HepG2 (cell line): ENCODE measurements around the gene AFTPH. TPM values are rescaled to one million over a fixed set of nuclear protein-coding genes. Genes with fewer than 3 reads are reported as not detected.
A peak's percentile ranks its signal among the peaks of the same experiment; 100 is the strongest.

ENCODE experiments used
- ATAC-seq: fragments of 200-7000 bp; cut with Tn5 transposase; 3 replicates; pipeline ENCODE4 v1.9.1; 2020; ENCODE audit warnings: mild to moderate bottlenecking, moderate library complexity
- BruUV-seq: library from RNA; stranded (reverse); fragments of 400-500 nt; replicated peaks from 2 replicates; lab custom pipeline; 2021; lab: Mats Ljungman, UMichigan
- CTCF ChIA-PET: fragments of 300-600 bp; formaldehyde crosslinking; extraction: SDS; loops from one replicate; lab custom pipeline; 2021; ENCODE audit warnings: low total read pairs, inconsistent platforms, low intra/inter-chr PET ratio; lab: Yijun Ruan, JAX
- POLR2A ChIA-PET: fragments of 350-600 bp; sonication (Branson Sonifier 250); formaldehyde crosslinking; loops from one replicate; lab custom pipeline; 2020; ENCODE audit warnings: antibody characterized with exemption, inconsistent platforms; lab: Yijun Ruan, JAX
- DNase-seq: peaks from one replicate; pipeline ENCODE4 v3.0.0-alpha.2; 2015; ENCODE audit warnings: low spot score
- FAIRE-seq: peaks from 3 replicates; lab custom pipeline; 2011; peaks lifted over from hg19 to GRCh38; lab: Jason Lieb, UNC
- H2AFZ ChIP-seq: one replicate; pipeline ENCODE4 v1.6.1; 2011; ENCODE audit warnings: low read length, inconsistent platforms
- H3K27ac ChIP-seq: fragments of 300-600 bp; 3 replicates; pipeline ENCODE4 v1.8.0; 2011; ENCODE audit warnings: mixed run types, mild to moderate bottlenecking, mixed read lengths, low read length, inconsistent platforms; ENCODE audit not compliant: insufficient read depth; ENCODE audit errors: extremely low read length
- H3K27me3 ChIP-seq, 2 experiments: fragments of 200-600 bp in 1 of 2; 2 replicates in 1 of 2; 3 replicates in 1 of 2; pipeline versions ENCODE4 v1.6.0 to v1.8.0; 2011; ENCODE audit warnings: low read length in 2 of 2, mild to moderate bottlenecking in 2 of 2, moderate library complexity in 2 of 2, inconsistent platforms in 1 of 2; ENCODE audit not compliant: insufficient read depth in 2 of 2, control insufficient read depth in 1 of 2
- H3K36me3 ChIP-seq, 2 experiments: fragments of 200-600 bp in 1 of 2; replicated peaks in 1 of 2; 2 replicates in 1 of 2; 3 replicates in 1 of 2; pipeline versions ENCODE4 v1.5.1 to v1.8.0; 2011; ENCODE audit warnings: low read length in 2 of 2, inconsistent platforms in 1 of 2; ENCODE audit not compliant: insufficient read depth in 2 of 2, control insufficient read depth in 1 of 2
- H3K4me1 ChIP-seq: 2 replicates; pipeline ENCODE4 v1.5.1; 2012; ENCODE audit warnings: low read length, inconsistent platforms; ENCODE audit not compliant: insufficient read depth
- H3K4me2 ChIP-seq: 2 replicates; pipeline ENCODE4 v1.6.0; 2011; ENCODE audit warnings: low read depth, low read length, inconsistent platforms
- H3K4me3 ChIP-seq, 3 experiments: fragments of 200-600 bp in 1 of 3; sonication (generic), shearing (Covaris generic) in 1 of 3; replicated peaks in 1 of 3; 2 replicates each; pipeline ENCODE4 v1.5.1; 2011 to 2016; ENCODE audit warnings: low read length in 3 of 3, inconsistent platforms in 2 of 3, low read depth in 2 of 3, mild to moderate bottlenecking in 2 of 3, control low read depth in 1 of 3, mixed read lengths in 1 of 3; ENCODE audit not compliant: insufficient read depth in 1 of 3
- H3K79me2 ChIP-seq: one replicate; pipeline ENCODE4 v1.6.1; 2011; ENCODE audit warnings: low read length, inconsistent platforms; ENCODE audit not compliant: insufficient read depth
- H3K9ac ChIP-seq: 2 replicates; pipeline ENCODE4 v1.6.0; 2011; ENCODE audit warnings: mild to moderate bottlenecking, low read depth, low read length, inconsistent platforms; ENCODE audit not compliant: insufficient read depth
- H3K9me3 ChIP-seq: 2 replicates; pipeline ENCODE4 v1.5.1; 2012; ENCODE audit warnings: mild to moderate bottlenecking, low read length
- H4K20me1 ChIP-seq: 2 replicates; pipeline ENCODE4 v1.6.0; 2011; ENCODE audit warnings: inconsistent platforms, mild to moderate bottlenecking, low read length, moderate library complexity; ENCODE audit not compliant: insufficient read depth
- FOXK1 ChIP-seq: sonication (generic); formaldehyde crosslinking; IDR thresholded peaks from 2 replicates; pipeline ENCODE4 v1.4.0; 2020; ENCODE audit warnings: low read depth, missing genetic modification reagents, borderline replicate concordance
- HIVEP1 ChIP-seq: sonication (generic); formaldehyde crosslinking; IDR thresholded peaks from 2 replicates; pipeline ENCODE4 v1.4.0; 2020; ENCODE audit warnings: mild to moderate bottlenecking, missing genetic modification reagents
- MZF1 ChIP-seq: sonication (generic); formaldehyde crosslinking; IDR thresholded peaks from 2 replicates; pipeline ENCODE4 v1.8.1; 2023; ENCODE audit warnings: mild to moderate bottlenecking, missing genetic modification reagents, borderline replicate concordance
- NFE2L2 ChIP-seq: fragments of 150-350 bp; IDR thresholded peaks from 2 replicates; pipeline ENCODE4 v1.6.1; 2014; ENCODE audit warnings: low read length
- RARA ChIP-seq: IDR thresholded peaks from 2 replicates; pipeline ENCODE4 v1.6.1; 2016; ENCODE audit warnings: missing genetic modification reagents, missing compliant biosample characterization
- TBX2 ChIP-seq: sonication (generic); formaldehyde crosslinking; IDR thresholded peaks from 2 replicates; pipeline ENCODE4 v1.5.0; 2020; ENCODE audit warnings: missing genetic modification reagents, mild to moderate bottlenecking, borderline replicate concordance
- YEATS2 ChIP-seq: sonication (generic); formaldehyde crosslinking; IDR thresholded peaks from 2 replicates; pipeline ENCODE4 v1.4.0; 2020; ENCODE audit warnings: missing genetic modification reagents, borderline replicate concordance
- ZKSCAN8 ChIP-seq: IDR thresholded peaks from 2 replicates; pipeline ENCODE4 v1.6.1; 2016; ENCODE audit warnings: borderline replicate concordance, missing genetic modification reagents, missing compliant biosample characterization
- ZNF12 ChIP-seq: sonication (generic); formaldehyde crosslinking; IDR thresholded peaks from 2 replicates; pipeline ENCODE4 v1.5.0; 2020; ENCODE audit warnings: missing genetic modification reagents
- ZNF292 ChIP-seq: sonication (generic); formaldehyde crosslinking; IDR thresholded peaks from 2 replicates; pipeline ENCODE4 v1.8.1; 2022; ENCODE audit warnings: mild to moderate bottlenecking, low read depth, missing genetic modification reagents, borderline replicate concordance
- WGBS: methylation state at CpG from one replicate; pipeline ENCODE4 v1.1.6; 2017; ENCODE audit warnings: low lambda C conversion rate; 5-methylcytosine and 5-hydroxymethylcytosine counted together
- in situ Hi-C: cut with HindIII; loops from 2 replicates; pipeline ENCODE4 v1.10.0; 2017; ENCODE audit warnings: low pct_unique_long_range_greater_than_20kb; ENCODE audit not compliant: extremely low pct_ligation_motif_present
- intact Hi-C: fragments of 100-400 bp; cut with micrococcal nuclease; formaldehyde crosslinking; loops from one replicate; pipeline ENCODE4 v1.10.0; 2022; ENCODE audit not compliant: unreplicated experiment
- polyA plus RNA-seq, 8 experiments: library from polyadenylated mRNA; depleted of rRNA in 3 of 8; stranded (reverse) in 7 of 8; unstranded in 1 of 8; fragments of >200 nt; fragmentation: Illumina TruSeq in 4 of 8; extraction: Trizol in 4 of 8; gene quantifications; 2 replicates each; pipeline versions ENCODE4 v1.2.1 to v1.2.3, GENCODE V29; 2011 to 2016; ENCODE audit warnings: low read depth in 4 of 8, missing spikeins in 1 of 8, mixed read lengths in 1 of 8; ENCODE audit not compliant: insufficient read depth in 1 of 8
- total RNA-seq, 5 experiments: library from RNA; depleted of rRNA; stranded (reverse); fragments of >200 nt; fragmentation: Illumina TruSeq; extraction: Trizol; gene quantifications; 2 replicates each; pipeline ENCODE4 v1.2.3, GENCODE V29; 2016; ENCODE audit warnings: low read depth in 1 of 5
- TF ChIP-seq, protein P1 (sequence below): IDR thresholded peaks from 2 replicates; pipeline ENCODE4 v1.6.1; 2016
- TF ChIP-seq, protein P2 (sequence below): sonication (generic); formaldehyde crosslinking; IDR thresholded peaks from 2 replicates; pipeline ENCODE4 v1.4.0; 2020; ENCODE audit warnings: missing genetic modification reagents, borderline replicate concordance

Gene AFTPH
- total and polyA plus RNA-seq, 2 of the 13 experiments (the other 11 are each of a cell fraction or from before 2014, with no cell fraction given) = 27.5 to 36.8 TPM

DNA sequence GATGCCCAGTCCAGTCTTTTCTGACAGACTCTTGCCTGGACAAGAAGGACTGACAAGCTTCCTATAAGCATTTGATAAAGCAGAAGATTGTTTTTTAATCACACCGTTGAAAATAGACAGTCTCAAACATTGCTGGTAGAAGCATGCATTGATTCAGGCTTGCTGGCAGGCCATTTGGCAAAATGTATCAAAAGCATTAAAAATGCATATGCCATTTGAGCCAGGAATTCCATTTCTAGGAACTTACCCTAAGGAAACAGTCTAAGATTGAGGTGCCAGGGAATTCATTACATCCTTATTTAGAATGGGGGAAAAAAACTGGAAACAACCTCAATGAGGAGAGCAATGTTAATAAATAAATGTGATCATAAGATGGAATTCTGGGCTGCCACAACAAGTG lies 49.5 kb upstream of the AFTPH start (continued):
- no peak for TF ChIP-seq TBX2 (CRISPR knock-in tag)
- no peak for TF ChIP-seq ZKSCAN8 (CRISPR knock-in tag)
- TF ChIP-seq FOXK1 (CRISPR knock-in tag) = no peak
- TF ChIP-seq, protein P1, sequence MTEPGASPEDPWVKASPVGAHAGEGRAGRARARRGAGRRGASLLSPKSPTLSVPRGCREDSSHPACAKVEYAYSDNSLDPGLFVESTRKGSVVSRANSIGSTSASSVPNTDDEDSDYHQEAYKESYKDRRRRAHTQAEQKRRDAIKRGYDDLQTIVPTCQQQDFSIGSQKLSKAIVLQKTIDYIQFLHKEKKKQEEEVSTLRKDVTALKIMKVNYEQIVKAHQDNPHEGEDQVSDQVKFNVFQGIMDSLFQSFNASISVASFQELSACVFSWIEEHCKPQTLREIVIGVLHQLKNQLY (CRISPR knock-in tag) = no peak
- TF ChIP-seq HIVEP1 (CRISPR knock-in tag) = no peak

DNA sequence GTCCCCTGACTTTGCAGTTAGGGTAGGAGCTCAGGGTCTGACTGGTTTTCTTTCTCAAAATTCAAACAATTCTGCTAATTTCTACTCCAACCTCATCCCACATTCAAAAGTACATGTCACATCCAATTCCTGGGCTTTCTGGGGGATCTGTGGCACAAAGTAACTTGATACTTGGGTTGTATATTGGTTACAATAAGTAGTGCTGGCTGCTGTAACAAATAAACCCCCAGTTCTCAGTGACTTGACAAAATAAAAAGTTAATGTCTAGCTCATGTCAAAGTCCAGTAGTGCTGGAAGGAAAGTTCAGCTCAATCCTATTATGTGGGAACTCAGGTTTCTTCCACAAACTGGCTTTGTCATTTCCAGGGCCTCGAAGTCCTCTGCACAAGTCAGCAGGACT lies 47.1 kb upstream of the AFTPH start:
- Histone ChIP-seq H3K79me2 (no peaks in the 10 kb centered on the region), H3K9me3 (no peaks in the 10 kb centered on the region), H4K20me1 (no peaks in the 10 kb centered on the region), H2AFZ (no peak overlapping the region), H3K27me3 (peaks cover 0 to 12% of the 10 kb centered on the region in 2 experiments; a peak in 3 of 5 replicates), H3K4me1 (peaks cover 6% of the 10 kb centered on the region; the same call in 1 of the 2 replicates), H3K36me3 (no peaks in the 10 kb centered on the region), H3K4me3 (no peak overlapping the region), H3K4me2 (no peak overlapping the region), H3K9ac (no peak overlapping the region), H3K27ac (no peak overlapping the region)
- TF ChIP-seq RARA (CRISPR knock-in tag) = no peak
- peak; percentile 97 for TF ChIP-seq ZNF12 (CRISPR knock-in tag)
- peak; percentile 22; the same call in 1 of the 2 replicates for TF ChIP-seq NFE2L2
- TF ChIP-seq YEATS2 (CRISPR knock-in tag) = no peak
- no peak for TF ChIP-seq MZF1 (CRISPR knock-in tag)
- TF ChIP-seq, protein P2, sequence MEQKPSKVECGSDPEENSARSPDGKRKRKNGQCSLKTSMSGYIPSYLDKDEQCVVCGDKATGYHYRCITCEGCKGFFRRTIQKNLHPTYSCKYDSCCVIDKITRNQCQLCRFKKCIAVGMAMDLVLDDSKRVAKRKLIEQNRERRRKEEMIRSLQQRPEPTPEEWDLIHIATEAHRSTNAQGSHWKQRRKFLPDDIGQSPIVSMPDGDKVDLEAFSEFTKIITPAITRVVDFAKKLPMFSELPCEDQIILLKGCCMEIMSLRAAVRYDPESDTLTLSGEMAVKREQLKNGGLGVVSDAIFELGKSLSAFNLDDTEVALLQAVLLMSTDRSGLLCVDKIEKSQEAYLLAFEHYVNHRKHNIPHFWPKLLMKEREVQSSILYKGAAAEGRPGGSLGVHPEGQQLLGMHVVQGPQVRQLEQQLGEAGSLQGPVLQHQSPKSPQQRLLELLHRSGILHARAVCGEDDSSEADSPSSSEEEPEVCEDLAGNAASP (CRISPR knock-in tag) = no peak
- no peak for TF ChIP-seq ZNF292 (CRISPR knock-in tag)
- no peak for ATAC-seq
- intact Hi-C loops (no loop called here), in situ Hi-C loops (no loop called here)
- BruUV-seq = no TSS peak
- DNase-seq = no peak
- 44% methylated on average over 1 of the region's 1 CpG for WGBS
- ChIA-PET POLR2A (no interaction called here), CTCF (no interaction called here)
- FAIRE-seq = no peak
